ENCODE results near the gene FMO3. TPM values are rescaled to one million over a fixed set of nuclear protein-coding genes. Genes with fewer than 3 reads are reported as not detected.

The FMO3 gene
- total RNA-seq: not detected

DNA sequence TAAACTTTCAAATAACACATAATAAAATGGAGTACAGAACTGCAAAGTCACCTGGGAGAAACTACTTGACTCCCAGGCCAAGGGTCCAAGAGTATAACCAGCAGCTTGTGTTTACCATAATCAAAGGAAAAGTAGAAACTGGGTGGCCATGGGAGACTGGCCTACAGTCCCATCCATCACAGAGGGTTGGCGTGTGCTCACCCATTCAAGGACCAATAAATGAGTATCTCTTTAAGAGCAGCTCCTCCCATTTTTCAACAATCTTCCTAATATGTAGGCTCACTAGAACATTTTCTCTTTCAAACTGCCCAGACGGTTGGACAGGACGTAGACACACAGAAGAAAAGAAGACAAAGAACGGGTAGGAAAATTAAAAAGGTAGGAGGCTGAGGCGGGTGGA is at the start of gene FMO3:
TSS of gene FMO3 (plus strand) at position 302 of the 400 bp plus-strand sequence. CDS start 1,754 bp downstream, outside the sequence.
- no peak for DNase-seq (ENCODE audit: low read depth in 2 of 3, low spot score in 2 of 3)

DNA sequence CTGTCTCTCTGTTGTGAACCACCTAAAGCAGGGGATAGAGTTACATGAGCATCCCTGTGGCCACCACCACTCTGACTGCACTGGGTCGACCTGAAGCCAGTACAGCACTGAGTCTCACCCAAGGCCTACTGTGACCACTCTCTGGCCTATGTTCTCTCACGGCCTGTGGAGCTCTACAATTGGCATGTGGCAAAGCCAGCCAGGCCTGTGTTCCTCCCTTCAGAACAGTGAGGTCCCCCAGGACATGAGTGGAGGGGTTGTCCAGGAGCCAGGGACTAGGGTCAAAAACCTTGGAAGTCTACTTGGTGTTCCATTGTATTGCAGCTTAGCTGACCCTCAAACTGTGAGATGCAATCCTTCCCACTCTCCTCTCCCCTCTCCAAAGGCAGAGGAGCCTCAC is 42.7 kb upstream of the FMO3 start:
- DNase-seq (ENCODE audit: low read depth in 2 of 3, low spot score in 2 of 3): no peak

DNA sequence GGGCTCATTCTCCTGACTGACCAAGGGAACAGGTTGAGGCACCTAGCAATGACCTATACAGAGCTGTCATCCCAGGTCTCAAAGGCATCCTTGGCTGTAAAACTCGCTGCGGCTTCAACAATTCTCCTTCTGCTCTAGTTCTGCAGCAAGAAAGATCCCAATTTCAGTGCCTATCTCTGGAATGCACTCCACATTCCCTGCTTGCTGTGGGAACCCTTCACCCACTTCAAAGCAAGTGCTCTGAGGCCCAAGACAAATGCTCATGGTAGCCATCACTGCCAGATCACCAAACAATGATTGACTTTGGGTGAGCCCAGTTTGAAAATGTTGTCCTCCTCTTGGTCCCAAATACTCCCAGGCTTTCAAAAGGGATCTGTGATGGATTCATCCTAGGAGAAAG is 37.7 kb upstream of the FMO3 start:
- no peak for DNase-seq (ENCODE audit: low read depth in 2 of 3, low spot score in 2 of 3)

DNA sequence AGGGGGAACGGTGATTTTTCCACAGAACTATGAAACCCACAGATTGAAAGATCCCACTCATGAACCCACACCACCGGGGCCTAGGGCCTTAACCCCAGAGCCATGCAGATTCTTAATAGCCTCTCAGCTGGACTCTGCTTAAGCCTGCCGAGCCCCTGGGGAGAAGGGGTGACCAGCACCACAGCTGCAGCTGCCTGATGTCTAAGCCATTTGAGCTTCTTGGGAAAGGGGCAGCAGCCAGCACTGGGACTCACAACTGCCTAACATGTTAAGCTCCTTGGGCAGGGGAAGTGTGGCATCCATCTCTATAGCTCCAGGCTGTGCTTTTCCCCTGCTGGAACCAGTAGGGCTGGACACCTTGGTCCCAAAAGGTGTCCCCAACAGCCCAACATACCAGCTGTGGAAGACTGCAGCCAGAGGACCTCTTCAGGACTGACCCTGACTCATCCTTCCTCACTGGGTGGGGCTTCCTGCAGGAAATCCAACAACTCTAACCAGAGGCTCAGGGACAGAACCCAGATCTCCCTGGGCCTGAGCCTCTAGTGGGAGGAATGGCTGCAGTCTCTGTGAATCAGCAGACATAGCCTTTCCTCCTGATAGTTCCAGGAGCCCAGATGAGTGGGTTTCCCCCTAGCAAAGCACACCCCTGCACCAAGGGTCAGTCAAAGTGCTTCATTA is 34.6 kb upstream of the FMO3 start:
- no peak for DNase-seq (ENCODE audit: low read depth in 2 of 3, low spot score in 2 of 3)

DNA sequence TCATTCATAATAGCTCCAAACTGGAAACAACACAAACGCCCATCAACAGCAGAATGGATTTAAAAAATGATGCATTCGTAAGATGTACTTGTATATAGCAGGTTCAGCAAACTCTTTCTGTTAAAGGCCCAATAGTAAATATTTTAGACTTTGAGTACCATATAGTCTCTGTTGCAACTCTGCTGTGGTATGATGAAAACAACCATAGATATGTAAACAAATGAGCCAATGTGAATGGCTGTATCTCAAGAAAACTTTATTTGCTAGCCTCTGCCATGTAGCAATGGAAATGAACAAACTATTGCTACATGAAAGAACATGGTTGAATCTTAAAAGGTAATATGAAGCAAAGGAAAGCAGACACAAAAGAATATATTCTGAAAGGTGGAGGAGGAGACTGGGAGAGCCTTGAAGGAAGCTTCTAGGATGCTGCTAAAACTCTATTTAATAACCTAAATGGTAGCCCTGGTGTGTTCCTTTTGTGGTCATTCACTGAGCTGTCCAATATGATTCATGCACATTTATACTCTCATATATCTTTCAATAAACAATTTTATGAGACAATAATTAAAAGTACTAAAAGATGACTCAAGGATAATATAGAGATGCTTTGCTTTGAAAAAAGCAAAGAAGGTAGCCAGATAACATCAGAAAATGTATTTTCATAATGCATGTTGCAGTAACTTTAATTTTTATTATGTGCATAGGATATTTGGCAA is 29.1 kb upstream of the FMO3 start:
- no peak for DNase-seq (ENCODE audit: low read depth in 2 of 3, low spot score in 2 of 3)

DNA sequence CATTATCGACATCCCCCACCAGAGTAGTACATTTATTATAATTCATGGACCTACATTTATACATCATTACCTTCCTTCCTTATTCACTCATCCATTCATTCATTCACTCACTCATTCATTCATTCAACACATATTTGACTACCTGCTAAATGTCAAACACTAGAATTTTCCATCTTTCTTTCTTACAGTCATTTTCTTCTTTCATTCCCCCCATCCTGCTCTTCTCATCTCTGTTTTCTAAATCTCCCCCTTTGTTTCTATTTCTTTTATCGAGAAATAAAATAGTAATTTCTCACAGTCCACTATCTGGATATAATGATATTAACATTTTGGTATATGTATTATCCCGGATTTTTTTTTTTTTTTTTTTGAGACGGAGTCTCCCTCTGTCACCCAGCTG is 27.8 kb upstream of the FMO3 start:
- DNase-seq (ENCODE audit: low read depth in 2 of 3, low spot score in 2 of 3): no peak

DNA sequence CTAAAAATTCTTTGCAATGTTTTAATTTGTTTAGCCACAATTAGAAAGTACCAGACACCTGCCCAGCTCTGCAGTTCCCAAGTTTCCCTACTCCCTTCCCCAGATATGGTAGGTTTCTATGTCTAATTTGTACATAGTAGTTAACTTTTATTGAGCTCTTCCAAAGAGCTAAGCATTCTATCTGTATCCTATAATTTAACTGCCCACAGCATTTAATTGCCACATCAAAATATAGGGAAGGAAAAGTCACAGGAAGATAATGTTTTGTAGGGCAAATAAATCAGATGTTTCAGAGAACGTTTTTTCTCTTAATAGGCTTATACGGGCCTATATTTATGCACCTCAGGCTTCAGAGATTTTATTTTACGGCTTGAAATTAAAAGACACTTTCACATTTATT is 15.7 kb upstream of the FMO3 start:
- no peak for DNase-seq (ENCODE audit: low read depth in 2 of 3, low spot score in 2 of 3)

DNA sequence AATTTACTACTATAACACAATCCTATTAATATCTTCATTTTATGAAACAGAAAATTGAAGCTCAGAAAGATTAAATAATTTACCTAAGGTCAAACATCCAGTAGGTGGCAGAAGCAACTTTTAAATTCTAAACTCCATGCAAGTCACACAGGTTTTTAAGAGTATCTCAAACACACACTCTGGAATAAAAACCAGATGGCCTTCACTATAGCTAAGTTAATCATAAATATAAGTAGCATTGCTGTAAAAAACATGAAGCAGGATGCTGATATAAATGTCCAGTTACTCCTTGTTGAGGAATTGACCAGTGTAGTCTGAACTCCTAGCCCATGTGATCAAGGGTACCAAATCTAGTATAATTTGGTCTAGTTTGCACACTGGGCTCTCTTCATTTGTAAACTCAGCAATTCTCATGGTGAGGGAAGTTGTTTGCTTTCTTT is 9.4 kb upstream of the FMO3 start:
- DNase-seq (ENCODE audit: low read depth in 2 of 3, low spot score in 2 of 3): peak in 2 of 3 donors; percentile 0 to 22

DNA sequence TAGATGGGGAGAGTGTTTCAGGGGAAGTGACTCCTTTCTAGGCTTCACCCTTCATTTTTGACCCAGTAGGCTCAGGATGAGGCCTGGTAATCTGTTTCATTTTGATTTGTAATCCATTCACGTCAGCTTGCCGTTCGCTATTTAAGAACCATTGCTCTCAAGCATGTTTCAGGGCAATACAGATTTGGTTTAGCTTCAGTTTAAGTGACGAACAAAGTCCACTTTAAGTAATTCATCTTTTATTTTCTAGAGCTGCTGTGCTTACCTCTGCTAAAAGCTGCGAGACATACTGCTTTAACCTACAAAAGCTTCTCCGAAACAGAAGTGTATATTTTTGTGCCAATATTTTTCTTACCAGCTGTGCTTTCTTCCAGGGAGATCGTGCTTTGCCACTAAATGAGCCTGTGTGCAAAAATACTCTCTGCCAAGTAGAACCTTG is 8.9 kb upstream of the FMO3 start:
- DNase-seq (ENCODE audit: low read depth in 2 of 3, low spot score in 2 of 3): no peak

DNA sequence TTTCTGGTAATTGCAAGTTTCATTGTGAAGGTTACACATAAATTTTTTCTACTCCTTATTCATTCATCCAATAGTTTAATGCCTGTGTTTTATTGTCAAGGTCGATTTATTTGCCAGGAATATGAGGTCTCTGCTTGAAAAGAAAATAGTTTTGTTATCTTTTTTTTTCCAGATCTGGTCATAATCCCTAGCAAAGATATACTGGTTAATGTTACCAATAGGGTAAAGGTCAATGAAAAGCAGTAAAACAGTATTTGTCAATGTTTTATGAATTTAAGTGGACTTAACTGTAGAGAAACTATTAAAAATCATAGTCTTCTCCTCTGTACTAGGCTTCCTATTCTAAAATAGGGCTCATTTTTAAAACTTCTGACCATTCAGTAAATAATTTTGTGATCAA is 8.1 kb upstream of the FMO3 start:
- DNase-seq (ENCODE audit: low read depth in 2 of 3, low spot score in 2 of 3): no peak

DNA sequence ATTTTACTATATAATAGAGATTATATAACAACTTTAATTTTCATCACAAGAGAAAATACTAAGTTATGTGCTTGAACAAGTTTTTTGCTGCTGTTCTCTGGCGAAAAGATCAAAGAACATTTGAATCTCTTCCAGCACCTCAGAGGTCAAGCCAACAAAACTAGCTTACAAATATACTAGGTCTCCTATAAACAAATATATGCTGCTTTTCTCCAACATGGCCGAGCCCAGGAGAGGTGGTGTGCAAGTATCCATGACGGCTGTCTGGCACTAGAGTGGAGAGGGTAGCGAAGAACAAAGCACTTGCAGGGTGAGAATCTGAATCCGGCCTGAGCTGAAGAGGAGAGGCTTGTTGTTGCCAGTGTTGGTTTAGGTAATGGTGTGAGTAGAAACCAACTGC is 7.5 kb upstream of the FMO3 start:
- DNase-seq (ENCODE audit: low read depth in 2 of 3, low spot score in 2 of 3): no peak

DNA sequence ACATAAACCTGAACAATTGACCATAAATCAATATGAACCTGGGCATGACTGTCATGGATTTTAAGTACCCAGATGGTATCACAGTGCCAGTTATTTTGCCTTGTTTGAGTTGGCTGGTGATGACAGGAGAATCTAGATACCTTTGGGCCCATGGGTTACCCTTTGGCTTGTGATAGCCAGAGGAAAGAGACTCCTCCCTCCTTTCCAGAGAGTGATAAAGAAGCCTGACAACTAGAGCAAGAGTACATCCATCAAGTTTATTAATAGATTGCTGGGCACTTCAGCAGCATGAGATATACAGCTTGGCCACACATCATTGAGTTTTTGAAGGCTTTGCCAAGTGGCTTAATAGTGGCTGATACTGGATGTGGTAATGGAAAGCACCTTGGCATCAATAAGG is 6.6 kb upstream of the FMO3 start:
- no peak for DNase-seq (ENCODE audit: low read depth in 2 of 3, low spot score in 2 of 3)

DNA sequence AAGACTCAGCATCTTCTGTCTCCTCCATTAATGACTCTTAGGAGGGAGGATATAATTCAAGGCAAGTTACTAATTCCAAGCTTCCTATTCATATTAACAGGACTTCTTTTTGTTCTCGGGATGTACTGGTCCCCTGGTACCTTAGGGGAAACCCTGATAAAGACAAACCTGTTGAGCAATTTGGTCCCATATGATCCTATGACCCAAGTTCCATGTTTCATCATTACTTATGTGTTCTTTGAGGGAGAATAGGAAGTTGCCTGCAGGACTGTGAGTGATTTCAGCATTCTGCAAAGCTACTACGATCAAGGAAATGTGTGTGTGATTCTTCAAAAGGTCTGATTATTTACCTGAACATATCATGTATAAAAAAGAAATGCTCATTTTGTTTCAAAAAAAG is 5.8 kb upstream of the FMO3 start:
- DNase-seq (ENCODE audit: low read depth in 2 of 3, low spot score in 2 of 3): no peak

DNA sequence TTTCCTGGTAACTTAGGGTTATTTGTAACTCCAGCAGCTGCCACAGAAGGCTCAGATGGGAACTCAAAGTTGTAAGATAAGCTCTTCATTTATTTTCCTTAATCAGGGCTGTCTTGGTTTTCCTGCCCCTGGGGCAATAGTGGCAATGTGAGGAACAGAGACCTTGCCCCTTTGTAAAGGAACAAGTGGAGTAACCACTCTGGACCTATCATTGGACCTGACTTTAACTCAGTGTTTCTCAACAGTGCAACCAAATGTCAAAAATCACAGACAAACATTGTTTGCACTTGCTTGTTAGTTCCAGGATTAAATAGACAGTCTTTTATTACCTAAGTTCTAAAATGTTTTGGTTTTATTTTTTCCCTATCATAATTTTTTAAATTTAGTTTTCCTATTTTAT is 2.8 kb upstream of the FMO3 start:
- DNase-seq (ENCODE audit: low read depth in 2 of 3, low spot score in 2 of 3): no peak

DNA sequence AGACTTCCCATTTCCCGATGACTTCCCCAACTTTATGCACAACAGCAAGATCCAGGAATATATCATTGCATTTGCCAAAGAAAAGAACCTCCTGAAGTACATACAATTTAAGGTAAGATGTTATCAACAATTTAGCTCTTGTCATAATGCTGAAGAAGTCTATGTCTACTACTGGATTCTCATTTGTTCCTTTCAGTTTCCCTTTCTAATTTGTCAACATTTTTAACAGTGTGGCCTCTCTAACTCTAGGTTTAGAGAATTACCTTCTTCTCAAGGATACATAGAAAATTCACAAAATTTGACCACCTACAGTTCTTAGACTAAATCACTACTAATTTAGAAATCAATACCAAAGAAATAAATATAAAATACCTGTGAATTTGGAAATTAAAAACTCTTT is 13.2 kb downstream of the FMO3 start:
- no peak for DNase-seq (ENCODE audit: low read depth in 2 of 3, low spot score in 2 of 3)

DNA sequence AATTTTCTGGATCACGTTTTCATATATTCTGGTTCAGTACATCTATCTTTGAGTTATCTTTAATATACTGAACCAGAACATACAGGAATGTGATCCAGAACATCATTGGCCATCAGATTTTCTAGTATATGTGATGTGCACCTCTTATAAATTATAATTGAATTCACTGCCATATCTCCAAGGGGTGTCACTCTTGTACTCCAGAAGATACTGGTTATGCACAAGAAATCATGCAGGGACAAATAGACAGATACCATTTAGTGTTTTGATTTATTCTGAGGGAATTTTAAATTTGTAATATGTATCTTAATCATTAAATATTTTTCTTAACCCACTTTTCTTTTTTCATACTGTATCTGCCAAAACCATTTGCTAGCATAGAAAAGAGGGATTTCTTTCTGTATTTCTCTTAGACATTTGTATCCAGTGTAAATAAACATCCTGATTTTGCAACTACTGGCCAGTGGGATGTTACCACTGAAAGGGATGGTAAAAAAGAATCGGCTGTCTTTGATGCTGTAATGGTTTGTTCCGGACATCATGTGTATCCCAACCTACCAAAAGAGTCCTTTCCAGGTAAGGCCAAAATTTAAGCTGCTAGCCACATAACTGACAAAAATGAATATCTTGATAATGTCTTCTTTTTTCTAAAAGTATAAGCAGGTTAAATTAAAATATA is 16.7 kb downstream of the FMO3 start:
- no peak for DNase-seq (ENCODE audit: low read depth in 2 of 3, low spot score in 2 of 3)

DNA sequence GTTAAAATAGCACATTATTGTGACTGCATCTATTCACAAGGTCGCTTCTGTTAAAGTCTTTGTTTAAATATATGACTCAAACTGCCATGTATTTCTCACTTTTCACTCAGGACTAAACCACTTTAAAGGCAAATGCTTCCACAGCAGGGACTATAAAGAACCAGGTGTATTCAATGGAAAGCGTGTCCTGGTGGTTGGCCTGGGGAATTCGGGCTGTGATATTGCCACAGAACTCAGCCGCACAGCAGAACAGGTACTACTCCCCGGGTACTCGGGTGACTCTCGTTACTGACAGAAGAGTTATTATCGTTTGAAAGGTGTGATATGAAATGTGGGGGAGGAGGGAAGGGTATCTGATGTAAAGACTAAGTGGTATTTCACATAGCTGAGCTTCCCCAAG is 17.3 kb downstream of the FMO3 start:
- no peak for DNase-seq (ENCODE audit: low read depth in 2 of 3, low spot score in 2 of 3)

DNA sequence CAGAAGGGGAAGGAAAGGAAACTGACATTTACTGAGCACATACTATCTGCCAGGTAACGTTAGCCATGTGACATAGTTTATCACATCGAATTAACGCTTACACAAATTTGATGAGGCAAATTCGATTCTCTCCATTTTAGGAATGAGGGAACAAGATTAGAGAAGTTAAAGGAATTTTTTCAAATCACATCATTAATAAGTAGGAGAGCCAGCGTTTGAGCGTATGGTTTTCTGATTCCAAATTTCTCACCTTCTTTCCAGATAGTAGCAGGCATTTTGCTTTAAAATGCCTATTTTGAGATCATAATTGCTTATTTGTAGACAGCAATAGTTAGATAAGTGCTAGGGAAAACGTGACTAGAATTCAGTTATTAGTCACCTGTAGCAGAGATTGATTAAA is 19.3 kb downstream of the FMO3 start:
- no peak for DNase-seq (ENCODE audit: low read depth in 2 of 3, low spot score in 2 of 3)

DNA sequence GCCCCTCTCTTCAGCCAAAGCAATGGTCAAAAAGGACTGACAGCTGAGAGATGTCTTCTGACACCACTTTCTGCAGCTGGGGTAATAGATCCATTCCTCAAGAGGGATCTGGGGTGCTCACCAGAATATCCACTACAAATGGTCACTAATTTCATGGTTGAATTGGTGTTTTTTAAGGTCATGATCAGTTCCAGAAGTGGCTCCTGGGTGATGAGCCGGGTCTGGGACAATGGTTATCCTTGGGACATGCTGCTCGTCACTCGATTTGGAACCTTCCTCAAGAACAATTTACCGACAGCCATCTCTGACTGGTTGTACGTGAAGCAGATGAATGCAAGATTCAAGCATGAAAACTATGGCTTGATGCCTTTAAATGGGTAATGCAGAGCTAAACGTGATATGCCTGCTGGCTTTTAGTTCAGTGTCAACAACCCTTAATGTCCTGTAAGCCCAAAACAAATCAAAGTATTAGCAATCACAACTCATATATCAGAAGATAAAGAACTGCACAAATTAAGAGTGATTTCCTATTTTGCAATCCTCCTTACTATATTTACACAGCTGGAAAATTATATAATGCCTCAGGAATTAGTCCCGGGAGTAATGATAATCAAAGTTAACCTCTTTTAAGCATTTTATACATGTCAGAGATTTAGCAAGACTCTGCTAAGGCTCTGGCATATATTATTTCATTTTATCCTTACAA is 20.1 kb downstream of the FMO3 start:
- DNase-seq (ENCODE audit: low read depth in 2 of 3, low spot score in 2 of 3): no peak

DNA sequence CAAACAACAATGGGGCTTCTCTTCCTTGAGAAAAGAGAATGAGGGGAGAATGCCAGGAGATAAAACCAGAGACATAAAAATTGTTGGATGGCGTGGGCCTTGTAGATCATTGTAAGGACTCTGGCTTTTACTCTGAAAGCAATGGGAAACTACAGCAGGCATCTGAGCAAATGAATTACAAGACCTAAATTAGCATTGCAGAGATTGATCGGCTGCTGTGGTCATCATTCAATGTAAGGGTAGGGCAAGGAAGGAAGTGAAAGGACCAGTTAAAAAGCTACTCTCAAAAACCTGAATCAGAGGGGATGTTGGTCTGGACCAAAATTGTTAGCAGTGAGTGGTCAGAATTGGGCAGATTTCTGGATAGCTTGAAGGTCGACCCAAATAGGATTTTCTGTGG is 21.4 kb downstream of the FMO3 start:
- DNase-seq (ENCODE audit: low read depth in 2 of 3, low spot score in 2 of 3): no peak

DNA sequence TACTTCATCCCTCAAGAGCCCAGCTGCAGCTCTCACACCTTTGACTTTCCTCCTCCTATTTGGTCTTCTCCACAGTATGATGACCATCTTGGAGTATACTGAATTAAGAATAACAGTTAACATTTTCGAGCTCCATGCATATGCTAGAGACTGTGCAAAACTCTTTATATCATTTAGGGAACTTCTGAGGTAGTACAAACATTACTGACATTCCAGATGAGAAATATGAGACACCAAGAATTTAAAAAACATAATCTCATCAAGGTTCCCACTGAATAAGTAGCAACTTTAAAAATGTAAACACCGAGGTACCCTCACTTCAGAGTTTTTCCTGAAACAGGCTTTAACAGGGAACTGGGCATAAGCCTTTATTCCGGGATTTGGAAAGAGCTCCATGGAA is 22.7 kb downstream of the FMO3 start:
- no peak for DNase-seq (ENCODE audit: low read depth in 2 of 3, low spot score in 2 of 3)
